OCI-LY3 (cell line): ENCODE data around the gene LMO1.

Experiments used
- CTCF ChIP-seq: fragments of 200-600, 300-600 bp; sonication (generic); IDR thresholded peaks from 2 replicates; pipeline ENCODE4 v1.5.1; 2014; ENCODE audit warnings: antibody characterized with exemption, low read length, low read depth
- EZH2phosphoT487 ChIP-seq: fragments of 200-600 bp; shearing (Covaris generic); IDR thresholded peaks from 2 replicates; pipeline ENCODE4 v1.6.1; 2018; ENCODE audit warnings: antibody characterized with exemption, mixed run types, low read depth

DNA sequence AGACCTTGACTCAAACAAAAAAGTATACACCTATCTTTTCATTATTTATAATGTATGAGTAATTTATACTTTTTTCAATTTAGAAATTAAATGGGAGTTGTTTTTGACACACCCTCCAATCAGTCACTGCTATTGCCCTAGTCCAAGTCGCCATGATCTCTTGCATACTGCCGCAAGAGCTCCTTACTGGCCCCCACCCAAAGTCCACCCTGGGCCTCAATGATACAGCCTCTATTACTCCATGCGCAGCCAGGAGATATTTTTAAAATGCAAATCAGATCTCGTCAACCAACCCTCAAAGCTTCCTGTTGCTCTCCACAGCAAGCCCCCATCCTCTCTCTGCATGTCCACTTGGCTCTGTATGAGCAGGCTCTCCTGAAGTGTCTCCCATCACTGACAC is 12.8 kb upstream of the LMO1 start:
- TF ChIP-seq CTCF (no peak), EZH2phosphoT487 (no peak)
